Ovary (tissue), 9 donors: Measurements from ENCODE around the gene WFDC1. TPM values are rescaled to one million over a fixed set of nuclear protein-coding genes. Genes with fewer than 3 reads are reported as not detected.

ENCODE experiments used
- DNase-seq, 5 donors: peaks; one replicate each; pipeline ENCODE4 v3.0.0-alpha.2; 2019 to 2020
- H3K27ac ChIP-seq, 2 donors: fragments of 200-600 bp; one replicate each; pipeline versions ENCODE4 v1.5.1 to v1.8.0; 2019 to 2022
- H3K27me3 ChIP-seq: fragments of 200-600 bp; one replicate; pipeline ENCODE4 v1.8.0; 2022
- H3K36me3 ChIP-seq: fragments of 200-600 bp; sonication (generic); one replicate; pipeline ENCODE4 v1.5.1; 2019
- H3K4me1 ChIP-seq: one replicate; pipeline ENCODE4 v1.8.1; 2013; ENCODE audit warnings: mild to moderate bottlenecking, moderate library complexity; ENCODE audit not compliant: insufficient read depth
- H3K4me3 ChIP-seq: fragments of 200-600 bp; sonication (generic); one replicate; pipeline ENCODE4 v1.5.1; 2017
- H3K9me3 ChIP-seq, 2 donors: fragments of 200-600 bp in 1 of 2; sonication (generic) in 1 of 2; one replicate each; pipeline versions ENCODE4 v1.5.1 to v1.8.1; 2013 to 2019; ENCODE audit warnings: mild to moderate bottlenecking in 1 of 2, moderate library complexity in 1 of 2
- EP300 ChIP-seq: sonication (generic); formaldehyde crosslinking; IDR thresholded peaks from one replicate; pipeline ENCODE4 v1.6.1; 2017; ENCODE audit warnings: antibody characterized with exemption
- POLR2A ChIP-seq: fragments of 450-650 bp; IDR thresholded peaks from one replicate; pipeline ENCODE4 v1.6.1; 2017; ENCODE audit warnings: antibody characterized with exemption, mild to moderate bottlenecking, moderate library complexity
- WGBS, 3 donors: extraction: QIAGEN DNeasy Blood & Tissue Kit in 1 of 3; methylation state at CpG; one replicate each; pipeline versions ENCODE4 v1.1.5 to v1.1.7; 2013 to 2017; 5-methylcytosine and 5-hydroxymethylcytosine counted together
- intact Hi-C, 4 donors: fragments of 100-400 bp; cut with DNase I; formaldehyde crosslinking; loops; one replicate each; pipeline versions ENCODE4 v1.11.0 to v1.15.1; 2022 to 2023
- polyA plus RNA-seq, 2 donors: library from polyadenylated mRNA; stranded (reverse); fragments of 200-250 nt in 1 of 2; fragments of 350-450 nt in 1 of 2; fragmentation: Illumina TruSeq in 1 of 2; extraction: RNeasy Lipid Tissue Mini Kit (QIAGEN cat#74804) in 1 of 2; gene quantifications; one replicate each; pipeline ENCODE4 v1.2.3, GENCODE V29; 2013 to 2014
- total RNA-seq, 7 donors: library from RNA; depleted of rRNA in 2 of 7; stranded (reverse); fragments of >200 nt in 2 of 7; fragmentation: NEBNext Ultra II Directional in 3 of 7; extraction: Animal tissue kit (Norgen Biotek cat#: 25700) in 3 of 7; gene quantifications; one replicate each; pipeline versions ENCODE4 v1.1.0 to v1.2.4, GENCODE V29; 2016 to 2023
- TF ChIP-seq, protein P1 (sequence below), 3 donors: fragments of 450-650 bp in 2 of 3; fragments of 200-600 bp in 1 of 3; IDR thresholded peaks; one replicate each; pipeline versions ENCODE4 v1.5.1 to v1.8.0; 2016 to 2022; ENCODE audit warnings: antibody characterized with exemption in 3 of 3, mild to moderate bottlenecking in 1 of 3
- donor health status: DM: no; HTN: no; CAD: no; lungs with moderate emphysema.
- donor health status: DM: no; HTN: no; CAD: no.
- donor health status: Bipolar disorder and iron deficiency.
- donor health status: DM: yes; HTN: yes; CAD: no.
- donor health status: DM: no; HTN: no; CAD: no.
- donor health status: DM: yes; HTN: yes; CAD: no.

The WFDC1 gene
- total and polyA plus RNA-seq, 9 donors: 0.57 to 10.7 (median 2.1) TPM

DNA sequence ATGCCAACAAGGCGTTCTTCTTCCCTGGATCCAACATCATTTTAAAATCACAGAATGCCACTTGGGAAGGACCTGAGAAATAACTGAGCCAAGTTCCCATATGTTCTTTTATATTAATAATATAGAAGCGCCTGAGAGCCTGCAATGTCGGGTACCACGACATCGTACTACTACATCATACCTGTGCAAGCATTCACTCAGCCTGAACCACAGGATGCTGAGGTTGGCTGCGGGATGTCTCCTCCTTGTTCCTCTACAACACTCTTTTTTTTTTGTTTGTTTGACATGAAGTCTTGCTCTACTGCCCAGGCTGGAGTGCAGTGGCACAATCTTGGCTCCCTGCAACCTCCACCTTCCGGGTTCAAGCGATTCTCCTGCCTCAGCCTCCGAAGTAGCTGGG is 71.5 kb downstream of the WFDC1 start:
- no peak overlapping the region for H3K4me3 ChIP-seq
- no peaks in the 10 kb centered on the region for H3K36me3 ChIP-seq
- no peak for DNase-seq
- 82 to 89% (median 82%) methylated on average over 9 of the region's 9 CpGs for WGBS, 3 donors
- H3K27me3 ChIP-seq: no peaks in the 10 kb centered on the region
- H3K27ac ChIP-seq: no peak overlapping the region
- intact Hi-C loops: no loop called here
- no peaks in the 10 kb centered on the region for H3K4me1 ChIP-seq
- TF ChIP-seq, protein P1, sequence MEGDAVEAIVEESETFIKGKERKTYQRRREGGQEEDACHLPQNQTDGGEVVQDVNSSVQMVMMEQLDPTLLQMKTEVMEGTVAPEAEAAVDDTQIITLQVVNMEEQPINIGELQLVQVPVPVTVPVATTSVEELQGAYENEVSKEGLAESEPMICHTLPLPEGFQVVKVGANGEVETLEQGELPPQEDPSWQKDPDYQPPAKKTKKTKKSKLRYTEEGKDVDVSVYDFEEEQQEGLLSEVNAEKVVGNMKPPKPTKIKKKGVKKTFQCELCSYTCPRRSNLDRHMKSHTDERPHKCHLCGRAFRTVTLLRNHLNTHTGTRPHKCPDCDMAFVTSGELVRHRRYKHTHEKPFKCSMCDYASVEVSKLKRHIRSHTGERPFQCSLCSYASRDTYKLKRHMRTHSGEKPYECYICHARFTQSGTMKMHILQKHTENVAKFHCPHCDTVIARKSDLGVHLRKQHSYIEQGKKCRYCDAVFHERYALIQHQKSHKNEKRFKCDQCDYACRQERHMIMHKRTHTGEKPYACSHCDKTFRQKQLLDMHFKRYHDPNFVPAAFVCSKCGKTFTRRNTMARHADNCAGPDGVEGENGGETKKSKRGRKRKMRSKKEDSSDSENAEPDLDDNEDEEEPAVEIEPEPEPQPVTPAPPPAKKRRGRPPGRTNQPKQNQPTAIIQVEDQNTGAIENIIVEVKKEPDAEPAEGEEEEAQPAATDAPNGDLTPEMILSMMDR (IDR thresholded peaks at IDR 0.05): no peak
- TF ChIP-seq POLR2A: no peak
- no peak for TF ChIP-seq EP300
- no peaks in the 10 kb centered on the region for H3K9me3 ChIP-seq

DNA sequence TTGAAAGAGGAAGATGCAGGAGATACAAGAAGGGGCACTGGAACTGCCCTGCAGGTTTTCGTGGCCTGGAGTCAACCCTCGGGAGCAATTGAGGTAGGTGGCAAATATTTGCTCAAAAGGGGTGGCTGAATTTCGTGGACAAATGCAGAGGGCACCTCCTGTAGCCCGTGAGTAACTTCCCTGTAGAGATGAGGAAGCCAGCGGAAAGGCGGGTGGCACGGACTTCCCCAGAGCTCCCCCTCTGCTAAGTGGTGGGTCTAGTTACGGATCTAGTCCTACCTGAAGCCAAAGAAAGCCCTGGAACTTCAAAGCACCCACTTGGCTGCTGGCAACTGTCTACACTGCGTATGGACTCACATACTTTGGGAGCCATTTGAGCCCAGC is 72.6 kb downstream of the WFDC1 start:
- intact Hi-C loops: no loop called here
- Histone ChIP-seq H3K4me3 (no peak overlapping the region), H3K4me1 (no peaks in the 10 kb centered on the region), H3K27ac (no peak overlapping the region), H3K27me3 (no peaks in the 10 kb centered on the region), H3K36me3 (no peaks in the 10 kb centered on the region), H3K9me3 (no peaks in the 10 kb centered on the region)
- WGBS, 3 donors: 60 to 73% (median 68%) methylated on average over 9 of the region's 9 CpGs
- no peak for DNase-seq
- TF ChIP-seq POLR2A: no peak
- no peak for TF ChIP-seq EP300
- TF ChIP-seq, protein P1 (IDR thresholded peaks at IDR 0.05): no peak

DNA sequence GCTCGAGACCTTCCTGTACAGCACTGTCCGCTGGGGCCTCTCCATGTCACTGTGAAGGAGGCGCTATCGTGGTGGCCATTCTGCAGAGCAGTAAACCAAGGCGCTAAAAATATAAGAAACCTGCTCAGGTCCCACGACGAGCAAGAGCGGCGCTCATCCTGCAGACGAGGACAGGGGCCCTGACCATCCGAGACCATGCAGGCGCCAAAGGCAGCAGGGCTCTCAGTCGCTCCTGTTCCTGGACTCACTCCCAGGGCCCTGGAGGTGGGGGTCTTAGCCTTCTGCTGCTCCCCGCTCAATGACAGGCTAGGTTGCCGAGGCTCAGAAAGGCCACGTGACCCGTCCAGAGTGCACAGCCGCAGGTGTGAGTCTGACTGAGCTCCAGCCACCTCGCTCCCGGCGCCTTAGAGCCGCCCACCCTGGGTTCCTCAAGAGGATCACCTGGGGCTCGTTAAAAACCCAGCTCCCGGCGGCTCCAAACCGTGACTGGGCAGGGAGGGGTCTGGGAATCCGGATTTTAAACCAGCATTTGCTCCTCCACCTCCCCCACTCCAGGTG is 73.2 kb downstream of the WFDC1 start:
- H3K27me3 ChIP-seq: no peaks in the 10 kb centered on the region
- H3K9me3 ChIP-seq: no peaks in the 10 kb centered on the region
- H3K4me1 ChIP-seq: no peaks in the 10 kb centered on the region
- TF ChIP-seq, protein P1 (IDR thresholded peaks at IDR 0.05): no peak
- no peak for TF ChIP-seq EP300
- TF ChIP-seq POLR2A: no peak
- H3K36me3 ChIP-seq: no peaks in the 10 kb centered on the region
- WGBS, 3 donors: 21 to 28% (median 22%) methylated on average over 22 to 27 of the region's 27 CpGs
- H3K27ac ChIP-seq: no peak overlapping the region
- intact Hi-C loops: no loop called here
- DNase-seq: no peak
- no peak overlapping the region for H3K4me3 ChIP-seq

DNA sequence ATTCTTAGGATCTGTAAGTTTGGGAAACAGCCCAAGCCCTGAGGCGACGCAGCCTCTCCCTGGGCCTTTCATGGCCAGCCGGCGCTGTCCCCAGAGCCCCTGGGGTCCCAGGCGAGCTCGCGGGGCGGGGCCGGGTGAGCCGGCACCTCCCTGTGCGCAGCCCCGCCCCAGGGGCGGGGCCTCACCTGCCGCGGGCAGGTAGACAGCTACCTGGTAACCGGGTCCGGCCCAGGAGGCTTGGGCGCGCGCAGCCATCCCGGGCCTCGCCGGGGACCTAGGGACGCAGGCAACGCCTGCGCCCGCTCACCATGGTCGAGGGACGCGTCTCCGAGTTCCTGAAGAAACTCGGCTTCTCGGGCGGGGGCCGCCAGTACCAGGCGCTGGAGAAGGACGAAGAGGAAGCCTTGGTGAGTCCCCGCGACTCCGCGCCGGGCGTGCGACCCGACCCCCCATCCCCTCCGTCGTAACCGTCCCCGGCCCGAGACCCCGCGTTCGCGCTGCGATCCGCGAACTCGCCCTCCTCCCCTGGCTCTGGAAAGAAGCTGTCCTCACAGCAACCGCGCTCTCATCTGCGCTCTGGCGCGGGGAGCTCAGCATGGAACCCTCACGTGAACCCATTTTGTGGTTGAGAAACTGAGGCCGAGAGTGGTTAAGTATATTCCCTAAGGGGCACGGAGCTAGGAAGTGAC is 73.8 kb downstream of the WFDC1 start, which contains the start of gene ATP2C2:
ATP2C2 (plus strand) TSS at position 231 of the 689 bp plus-strand sequence; CDS start at position 309, 78 bp downstream.
- H3K27me3 ChIP-seq: no peaks in the 10 kb centered on the region
- no peaks in the 10 kb centered on the region for H3K9me3 ChIP-seq
- DNase-seq: no peak
- no peak within 1 kb of the TSS for H3K27ac ChIP-seq
- WGBS, 3 donors: 2 to 3% (median 2%) methylated on average over 42 to 66 of the region's 66 CpGs
- no peak for TF ChIP-seq POLR2A
- no peak for TF ChIP-seq EP300
- TF ChIP-seq, protein P1 (IDR thresholded peaks at IDR 0.05): no peak
- intact Hi-C loops: no loop called here
- H3K36me3 ChIP-seq: no peaks in the 10 kb centered on the region
- no peaks in the 10 kb centered on the region for H3K4me1 ChIP-seq
- peak within 1 kb of the TSS; percentile 12 for H3K4me3 ChIP-seq
